ENCODE measurements around the gene MAP1LC3A.
A peak's percentile ranks its signal among the peaks of the same experiment; 100 is the strongest.
"Not testable (repeated sequence)": the region's sequence is repeated elsewhere in the genome, so short reads cannot be mapped to it uniquely, and the experiment has no call there.

The MAP1LC3A gene

DNA sequence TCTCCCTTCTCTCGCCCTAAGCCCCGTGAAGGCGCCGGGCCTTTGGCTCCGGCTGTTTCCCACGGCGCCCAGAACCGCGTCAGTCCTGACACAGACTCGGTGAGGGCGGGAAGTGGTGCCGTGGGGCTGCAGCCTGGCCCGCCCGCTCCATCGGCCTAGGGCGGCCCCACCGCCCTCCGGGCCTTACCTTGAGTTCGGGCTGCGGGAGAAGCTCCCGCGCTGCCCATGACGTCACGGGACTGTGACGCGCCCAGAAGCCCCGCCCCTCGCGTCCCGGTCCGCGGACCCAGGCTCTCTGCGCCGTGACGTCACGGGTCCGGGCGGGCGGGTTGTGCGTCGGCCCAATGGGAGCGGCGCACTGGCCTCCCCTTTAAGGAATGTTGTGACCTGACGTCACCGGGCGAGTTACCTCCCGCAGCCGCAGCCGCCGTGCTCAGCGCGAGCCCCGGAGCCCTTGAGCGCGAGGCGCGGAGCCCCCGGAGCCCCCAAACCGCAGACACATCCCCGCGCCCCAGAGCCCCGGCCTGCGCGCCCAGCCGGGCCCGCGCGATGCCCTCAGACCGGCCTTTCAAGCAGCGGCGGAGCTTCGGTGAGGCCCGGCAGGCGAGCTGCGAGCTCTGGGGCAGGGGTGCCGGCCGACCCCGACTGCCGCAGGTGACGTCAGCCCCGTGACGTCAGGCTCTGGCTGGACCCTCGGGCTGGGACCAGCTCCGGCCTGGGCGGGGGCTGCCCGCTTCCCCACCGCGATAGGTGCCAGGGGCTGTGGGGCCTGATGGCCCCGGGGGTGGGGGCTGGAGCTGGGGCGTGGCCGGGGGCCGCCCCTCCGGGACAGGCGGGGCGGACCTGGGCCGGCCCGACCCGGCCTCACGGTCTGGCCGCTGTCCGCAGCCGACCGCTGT lies at the start of gene MAP1LC3A:
Gene MAP1LC3A (plus strand): TSS at position 399 of the 899 bp plus-strand sequence. CDS start 151 bp downstream, at position 550.
- DNase-seq, result peak; percentile 96

GRCh38 chr20:34510575-34510974 lies 47.9 kb upstream of the MAP1LC3A start:
- DNase-seq, result no peak

- no peak for DNase-seq
These were observed 46.6 kb upstream of the MAP1LC3A start for GRCh38 chr20:34511891-34512265.

DNA sequence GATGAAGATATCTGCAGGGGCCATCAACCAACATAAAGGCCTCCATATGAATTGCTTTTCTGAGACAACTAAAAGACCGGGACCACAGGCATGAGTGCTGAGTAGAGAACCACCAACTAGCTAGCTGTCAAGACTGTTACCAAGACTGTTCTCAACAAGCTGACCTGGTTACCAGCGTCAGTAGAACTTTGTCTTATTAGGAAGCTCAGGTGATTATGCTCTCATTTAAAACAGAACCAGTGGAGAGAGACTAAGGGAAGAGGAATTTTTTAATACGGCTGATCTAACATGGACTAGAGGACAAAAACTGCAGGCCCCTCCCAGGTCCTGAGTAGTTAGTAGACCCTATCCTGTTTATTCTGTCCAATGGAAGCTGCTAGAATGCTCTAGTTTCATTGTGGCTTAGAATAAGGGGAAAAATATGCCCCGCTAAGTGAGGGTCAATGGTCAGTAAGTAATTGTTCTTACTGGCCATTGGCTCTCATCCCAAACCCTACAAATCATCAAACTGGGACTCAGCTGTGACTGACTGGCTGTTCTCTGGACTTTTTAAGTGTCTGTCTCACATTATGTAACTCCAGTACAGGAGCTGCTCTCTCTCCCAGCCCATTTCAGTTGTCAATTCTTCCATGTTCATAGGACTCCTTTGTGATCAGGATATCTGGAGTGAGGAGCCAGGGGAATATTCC lies 46.1 kb upstream of the MAP1LC3A start:
- no peak for DNase-seq

DNA sequence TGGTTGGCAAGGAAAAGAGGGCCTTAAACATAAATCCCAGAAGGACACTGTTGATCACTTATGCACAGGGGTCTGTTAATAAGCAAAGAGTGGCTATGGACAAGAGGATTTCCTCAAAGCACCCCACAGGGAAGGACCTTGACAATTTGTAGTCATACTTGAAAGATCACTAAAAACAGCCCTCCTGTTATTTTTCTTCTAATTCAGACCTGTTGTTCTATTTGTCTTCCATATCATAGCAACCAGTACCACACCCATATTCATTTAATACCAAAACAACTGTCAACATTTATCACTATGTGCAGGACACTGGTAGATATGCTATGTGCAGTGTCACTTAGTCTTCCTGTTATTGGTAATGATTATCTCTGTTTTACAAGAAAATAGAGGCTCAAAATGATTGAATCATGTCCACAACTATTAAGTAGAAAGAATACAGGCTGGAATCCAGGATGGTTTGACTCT lies 45.5 kb upstream of the MAP1LC3A start:
- no peak for DNase-seq

DNA sequence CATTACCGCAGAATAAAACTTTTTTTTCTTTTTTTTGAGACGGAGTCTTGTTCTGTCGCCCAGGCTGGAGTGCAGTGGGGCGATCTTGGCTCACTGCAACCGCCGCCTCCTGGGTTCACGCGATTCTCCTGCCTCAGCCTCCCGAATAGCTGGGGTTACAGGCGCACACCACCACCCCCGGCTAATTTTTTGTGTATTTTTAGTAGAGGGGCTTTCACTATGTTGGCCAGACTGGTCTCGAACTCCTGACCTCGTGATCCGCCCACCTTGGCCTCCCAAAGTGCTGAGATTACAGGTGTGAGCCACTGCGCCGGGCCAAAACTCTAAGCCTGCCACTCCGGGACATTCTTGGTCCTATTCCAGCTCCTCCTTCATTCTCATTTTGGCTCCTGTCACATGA lies 44.5 kb upstream of the MAP1LC3A start:
- not testable (repeated sequence) for DNase-seq

GRCh38 chr20:34514897-34515483 lies 43.5 kb upstream of the MAP1LC3A start:
- no peak for DNase-seq

- peak; percentile 60 for DNase-seq
These were observed 42.9 kb upstream of the MAP1LC3A start for GRCh38 chr20:34515484-34516246.

GRCh38 chr20:34516247-34517113 lies 42.0 kb upstream of the MAP1LC3A start, which contains the start of gene DYNLRB1:
DYNLRB1 (plus strand) TSS chr20:34516422; CDS start chr20:34516459, 37 bp downstream.
- peak; percentile 98 for DNase-seq

DNA sequence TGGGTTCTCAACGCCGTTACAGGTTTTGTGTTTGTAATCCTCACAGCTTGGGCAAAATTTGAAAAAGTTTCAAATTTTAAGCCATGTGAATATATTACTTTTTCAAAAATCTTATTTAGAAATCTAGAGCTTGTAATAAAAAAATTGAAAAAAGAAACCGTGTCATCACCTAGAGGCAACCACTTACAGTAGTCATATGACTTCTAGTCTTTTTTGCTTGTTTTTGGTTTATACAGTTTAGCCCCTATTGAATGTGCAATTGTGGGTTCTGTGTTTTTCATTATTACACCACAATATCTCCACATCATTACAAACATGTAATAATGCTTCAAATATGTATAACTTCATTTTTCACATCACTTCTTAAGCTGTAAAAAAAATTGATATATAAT lies 41.4 kb upstream of the MAP1LC3A start:
- DNase-seq, result no peak

DNA sequence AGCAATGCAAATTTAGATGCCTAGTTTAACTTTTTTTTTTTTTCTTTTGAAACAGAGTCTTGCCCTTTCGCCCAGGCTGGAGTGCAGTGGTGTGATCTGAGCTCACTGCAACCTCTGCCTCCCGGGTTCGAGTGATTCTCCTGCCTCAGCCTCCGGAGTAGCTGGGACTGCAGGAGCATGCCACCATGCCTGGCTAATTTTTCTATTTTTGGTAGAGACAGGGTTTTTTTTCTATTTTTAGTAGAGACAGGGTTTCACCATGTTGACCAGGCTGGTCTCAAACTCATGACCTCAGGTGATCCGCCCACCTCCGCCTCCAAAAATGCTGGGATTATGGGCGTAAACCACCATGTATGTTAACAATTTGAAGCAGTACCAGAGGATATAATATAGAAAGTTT lies 39.7 kb upstream of the MAP1LC3A start:
- DNase-seq, result not testable (repeated sequence)

DNA sequence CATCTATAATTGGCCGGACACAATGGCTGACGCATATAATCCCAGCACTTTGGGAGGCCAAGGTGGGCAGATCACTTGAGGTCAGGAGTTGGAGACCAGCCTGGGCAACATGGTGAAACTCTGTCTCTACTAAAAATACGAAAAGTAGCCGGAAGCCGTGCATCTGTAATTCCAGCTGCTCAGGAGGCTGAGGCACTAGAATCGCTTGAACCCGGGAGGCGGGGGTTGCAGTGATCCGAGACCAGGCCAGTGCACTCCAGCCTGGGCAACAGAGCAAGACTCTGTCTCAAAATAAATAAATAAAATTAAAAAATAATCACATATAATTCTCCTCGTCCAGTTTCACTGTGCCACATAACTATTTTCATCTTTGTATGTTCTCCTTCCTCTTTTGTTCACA lies 38.7 kb upstream of the MAP1LC3A start:
- not testable (repeated sequence) for DNase-seq

- DNase-seq, result peak; percentile 60
These were observed 35.3 kb upstream of the MAP1LC3A start for GRCh38 chr20:34522969-34523871.

GRCh38 chr20:34524426-34524825 lies 34.1 kb upstream of the MAP1LC3A start:
- no peak for DNase-seq

DNA sequence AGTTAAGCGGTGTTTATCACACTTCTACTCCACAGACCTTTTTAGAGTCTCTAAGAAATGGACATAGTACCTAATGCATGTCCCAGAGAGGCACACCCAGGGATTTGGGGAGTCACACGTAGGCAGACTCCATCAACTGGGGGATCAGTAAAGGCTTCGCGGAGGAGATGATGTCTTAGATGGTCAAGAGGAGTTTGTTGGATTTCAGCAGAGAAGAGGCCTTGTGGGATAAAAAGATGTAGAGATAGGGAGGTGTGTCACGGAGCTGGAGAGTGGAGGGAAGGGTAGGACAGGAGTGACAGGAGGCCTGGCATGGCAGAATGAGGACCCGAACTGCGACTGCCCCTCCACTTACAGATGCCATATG lies 33.2 kb upstream of the MAP1LC3A start:
- no peak for DNase-seq

DNA sequence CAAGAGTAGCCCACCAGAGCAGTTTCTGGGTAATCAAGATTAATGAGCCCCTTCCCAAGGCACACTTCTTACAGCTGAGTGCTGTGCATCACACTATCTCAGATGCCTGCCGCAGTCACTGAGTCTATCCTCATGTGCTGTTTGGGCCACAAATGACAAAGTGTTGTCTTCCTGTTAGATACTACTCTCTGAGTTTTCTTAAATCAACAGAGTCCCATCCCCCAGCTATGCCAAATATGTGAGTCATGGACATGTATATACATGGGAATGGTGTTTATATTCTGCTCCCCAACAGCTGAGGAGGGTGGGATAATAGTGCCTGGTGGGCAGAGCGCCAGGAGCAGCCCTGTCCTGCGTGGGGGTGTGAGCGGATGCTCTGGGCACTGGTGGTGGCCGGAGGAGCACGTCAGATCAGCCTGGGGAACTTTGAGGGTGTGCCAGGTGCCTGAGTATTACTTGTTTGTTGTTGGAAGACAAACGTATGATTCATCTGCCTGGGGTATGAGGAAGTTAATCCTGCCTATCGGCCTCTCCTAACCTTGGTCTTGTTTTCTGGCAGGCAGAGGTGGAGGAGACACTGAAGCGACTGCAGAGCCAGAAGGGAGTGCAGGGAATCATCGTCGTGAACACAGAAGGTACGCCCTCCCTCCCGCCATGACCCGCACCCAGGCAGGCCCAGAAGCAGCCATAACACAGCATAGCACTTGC lies 32.7 kb upstream of the MAP1LC3A start:
- DNase-seq, result peak; percentile 69

- DNase-seq, result no peak
These were observed 32.1 kb upstream of the MAP1LC3A start for GRCh38 chr20:34526466-34526865.

DNA sequence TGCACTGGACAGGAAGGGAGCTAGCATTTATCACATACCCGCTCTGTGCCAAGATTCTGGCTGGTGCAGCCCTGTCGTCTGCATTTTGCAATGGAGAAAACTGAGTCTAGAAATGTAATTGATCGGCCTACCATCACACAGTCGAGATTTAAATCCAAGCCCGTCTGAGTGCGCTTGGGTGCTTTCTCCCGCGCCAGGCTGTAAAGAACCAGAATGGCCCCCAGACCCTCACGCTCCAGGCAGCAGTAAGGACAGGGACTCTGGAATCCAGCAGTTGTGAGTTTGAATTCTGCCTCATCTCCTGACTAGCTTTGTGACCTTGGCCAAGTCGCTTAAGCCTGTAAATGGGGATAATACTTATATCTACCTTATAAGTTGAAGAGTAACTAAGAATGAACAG lies 31.5 kb upstream of the MAP1LC3A start:
- no peak for DNase-seq

DNA sequence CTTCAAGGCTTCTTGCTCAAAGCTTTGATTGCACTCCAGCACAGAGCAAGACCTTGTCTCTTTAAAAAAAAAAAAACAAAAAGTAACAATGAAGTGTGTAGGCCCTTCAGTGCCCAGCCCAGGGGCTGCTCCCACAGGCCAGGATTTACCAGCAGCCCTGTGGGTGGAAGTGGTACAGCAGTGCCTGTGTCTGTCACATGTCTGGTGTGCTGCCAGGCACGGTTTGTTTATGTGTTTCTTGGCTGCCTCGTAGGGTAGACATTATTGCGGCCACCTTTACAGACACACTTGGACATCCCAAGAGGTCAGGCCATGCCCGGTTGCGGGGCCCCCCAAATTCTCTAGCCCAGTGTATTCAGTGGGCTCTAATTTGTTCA lies 29.6 kb upstream of the MAP1LC3A start:
- DNase-seq, result no peak

- DNase-seq, result no peak
These were observed 28.8 kb upstream of the MAP1LC3A start for GRCh38 chr20:34529742-34530141.
